HEK293 (cell line): ENCODE results near the gene LRRK1.

Source experiments
- CTCF ChIP-seq: fragments of 450-650 bp; formaldehyde crosslinking; IDR thresholded peaks from 2 replicates; pipeline ENCODE4 v1.5.1; 2016; ENCODE audit warnings: missing biosample characterization, missing genetic modification characterization
- KLF8 ChIP-seq: fragments of 450-650 bp; formaldehyde crosslinking; IDR thresholded peaks from 2 replicates; pipeline ENCODE4 v1.5.1; 2016; ENCODE audit warnings: missing biosample characterization, missing genetic modification characterization
- OSR2 ChIP-seq: fragments of 450-650 bp; formaldehyde crosslinking; IDR thresholded peaks from 2 replicates; pipeline ENCODE4 v1.5.1; 2016; ENCODE audit warnings: missing biosample characterization, missing genetic modification characterization
- SETDB1 ChIP-seq: IDR thresholded peaks from one replicate; pipeline ENCODE4 v1.6.1; 2017; ENCODE audit warnings: mild to moderate bottlenecking, low read length, moderate library complexity, mixed read lengths; ENCODE audit not compliant: insufficient read length
- SP3 ChIP-seq: fragments of 450-650 bp; formaldehyde crosslinking; IDR thresholded peaks from 2 replicates; pipeline ENCODE4 v1.5.1; 2016; ENCODE audit warnings: missing biosample characterization, missing genetic modification characterization
- TRIM28 ChIP-seq: IDR thresholded peaks from 2 replicates; pipeline ENCODE4 v1.6.1; 2011; ENCODE audit warnings: low read length, control low read depth, borderline replicate concordance
- ZBTB17 ChIP-seq: fragments of 450-650 bp; formaldehyde crosslinking; IDR thresholded peaks from 2 replicates; pipeline ENCODE4 v1.5.1; 2016; ENCODE audit warnings: missing biosample characterization, missing genetic modification characterization
- ZFHX2 ChIP-seq: fragments of 450-650 bp; formaldehyde crosslinking; conservative IDR thresholded peaks from 2 replicates; pipeline ENCODE4 v1.5.1; 2016; ENCODE audit warnings: missing biosample characterization, missing genetic modification characterization
- ZNF132 ChIP-seq: fragments of 450-650 bp; formaldehyde crosslinking; IDR thresholded peaks from 2 replicates; pipeline ENCODE4 v1.5.1; 2017; ENCODE audit warnings: missing biosample characterization, missing genetic modification characterization, borderline replicate concordance
- ZNF140 ChIP-seq: fragments of 450-650 bp; formaldehyde crosslinking; IDR thresholded peaks from 2 replicates; pipeline ENCODE4 v1.5.1; 2016; ENCODE audit warnings: missing biosample characterization, missing genetic modification characterization
- ZNF155 ChIP-seq: fragments of 450-650 bp; formaldehyde crosslinking; IDR thresholded peaks from 2 replicates; pipeline ENCODE4 v1.5.1; 2016; ENCODE audit warnings: missing biosample characterization, missing genetic modification characterization
- ZNF266 ChIP-seq: fragments of 450-650 bp; formaldehyde crosslinking; IDR thresholded peaks from 2 replicates; pipeline ENCODE4 v1.5.1; 2016; ENCODE audit warnings: missing biosample characterization, missing genetic modification characterization, low read depth
- ZNF302 ChIP-seq: fragments of 450-650 bp; formaldehyde crosslinking; IDR thresholded peaks from 2 replicates; pipeline ENCODE4 v1.5.1; 2016; ENCODE audit warnings: missing biosample characterization, missing genetic modification characterization, low read depth
- ZNF350 ChIP-seq: fragments of 450-650 bp; formaldehyde crosslinking; IDR thresholded peaks from 2 replicates; pipeline ENCODE4 v1.5.0; 2017; ENCODE audit warnings: missing biosample characterization, mild to moderate bottlenecking, missing genetic modification characterization
- ZNF394 ChIP-seq: fragments of 450-650 bp; formaldehyde crosslinking; IDR thresholded peaks from 2 replicates; pipeline ENCODE4 v1.5.1; 2016; ENCODE audit warnings: missing biosample characterization, missing genetic modification characterization, mild to moderate bottlenecking, moderate library complexity, borderline replicate concordance
- ZNF416 ChIP-seq: fragments of 450-650 bp; formaldehyde crosslinking; IDR thresholded peaks from 2 replicates; pipeline ENCODE4 v1.5.1; 2016; ENCODE audit warnings: missing biosample characterization, missing genetic modification characterization
- ZNF548 ChIP-seq: fragments of 450-650 bp; formaldehyde crosslinking; IDR thresholded peaks from 2 replicates; pipeline ENCODE4 v1.5.1; 2016; ENCODE audit warnings: missing biosample characterization, missing genetic modification characterization
- ZNF580 ChIP-seq: fragments of 450-650 bp; formaldehyde crosslinking; IDR thresholded peaks from 2 replicates; pipeline ENCODE4 v1.5.1; 2016; ENCODE audit warnings: missing biosample characterization, missing genetic modification characterization
- ZNF585B ChIP-seq: fragments of 450-650 bp; formaldehyde crosslinking; IDR thresholded peaks from 2 replicates; pipeline ENCODE4 v1.5.1; 2016; ENCODE audit warnings: missing biosample characterization, missing genetic modification characterization
- ZNF629 ChIP-seq: fragments of 450-650 bp; formaldehyde crosslinking; IDR thresholded peaks from 2 replicates; pipeline ENCODE4 v1.5.1; 2017; ENCODE audit warnings: missing biosample characterization, missing genetic modification characterization
- ZNF692 ChIP-seq: fragments of 450-650 bp; formaldehyde crosslinking; IDR thresholded peaks from 2 replicates; pipeline ENCODE4 v1.5.1; 2016; ENCODE audit warnings: missing biosample characterization, missing genetic modification characterization
- ZNF747 ChIP-seq: fragments of 450-650 bp; formaldehyde crosslinking; IDR thresholded peaks from 2 replicates; pipeline ENCODE4 v1.5.1; 2016; ENCODE audit warnings: missing biosample characterization, missing genetic modification characterization
- ZNF785 ChIP-seq: fragments of 450-650 bp; formaldehyde crosslinking; IDR thresholded peaks from 2 replicates; pipeline ENCODE4 v1.5.1; 2016; ENCODE audit warnings: missing biosample characterization, missing genetic modification characterization
- ZNF791 ChIP-seq: fragments of 450-650 bp; formaldehyde crosslinking; IDR thresholded peaks from 2 replicates; pipeline ENCODE4 v1.5.1; 2016; ENCODE audit warnings: missing biosample characterization, missing genetic modification characterization
- ZSCAN16 ChIP-seq: fragments of 450-650 bp; formaldehyde crosslinking; IDR thresholded peaks from 2 replicates; pipeline ENCODE4 v1.5.1; 2016; ENCODE audit warnings: missing biosample characterization, missing genetic modification characterization
- ZSCAN23 ChIP-seq: fragments of 450-650 bp; formaldehyde crosslinking; IDR thresholded peaks from 2 replicates; pipeline ENCODE4 v1.5.1; 2016; ENCODE audit warnings: missing biosample characterization, missing genetic modification characterization
- TF ChIP-seq, protein P1 (sequence below): fragments of 450-650 bp; formaldehyde crosslinking; IDR thresholded peaks from 2 replicates; pipeline ENCODE4 v1.5.1; 2016; ENCODE audit warnings: missing biosample characterization, missing genetic modification characterization
- TF ChIP-seq, protein P2 (sequence below): fragments of 450-650 bp; formaldehyde crosslinking; IDR thresholded peaks from 2 replicates; pipeline ENCODE4 v1.5.1; 2016; ENCODE audit warnings: missing biosample characterization, missing genetic modification characterization, borderline replicate concordance
- TF ChIP-seq, protein P3 (sequence below): fragments of 450-650 bp; formaldehyde crosslinking; IDR thresholded peaks from 2 replicates; pipeline ENCODE4 v1.5.1; 2017; ENCODE audit warnings: missing biosample characterization, mild to moderate bottlenecking, missing genetic modification characterization, moderate library complexity
- TF ChIP-seq, protein P4 (sequence below): fragments of 450-650 bp; formaldehyde crosslinking; IDR thresholded peaks from 2 replicates; pipeline ENCODE4 v1.5.1; 2016; ENCODE audit warnings: missing biosample characterization, missing genetic modification characterization

LRRK1 gene

DNA sequence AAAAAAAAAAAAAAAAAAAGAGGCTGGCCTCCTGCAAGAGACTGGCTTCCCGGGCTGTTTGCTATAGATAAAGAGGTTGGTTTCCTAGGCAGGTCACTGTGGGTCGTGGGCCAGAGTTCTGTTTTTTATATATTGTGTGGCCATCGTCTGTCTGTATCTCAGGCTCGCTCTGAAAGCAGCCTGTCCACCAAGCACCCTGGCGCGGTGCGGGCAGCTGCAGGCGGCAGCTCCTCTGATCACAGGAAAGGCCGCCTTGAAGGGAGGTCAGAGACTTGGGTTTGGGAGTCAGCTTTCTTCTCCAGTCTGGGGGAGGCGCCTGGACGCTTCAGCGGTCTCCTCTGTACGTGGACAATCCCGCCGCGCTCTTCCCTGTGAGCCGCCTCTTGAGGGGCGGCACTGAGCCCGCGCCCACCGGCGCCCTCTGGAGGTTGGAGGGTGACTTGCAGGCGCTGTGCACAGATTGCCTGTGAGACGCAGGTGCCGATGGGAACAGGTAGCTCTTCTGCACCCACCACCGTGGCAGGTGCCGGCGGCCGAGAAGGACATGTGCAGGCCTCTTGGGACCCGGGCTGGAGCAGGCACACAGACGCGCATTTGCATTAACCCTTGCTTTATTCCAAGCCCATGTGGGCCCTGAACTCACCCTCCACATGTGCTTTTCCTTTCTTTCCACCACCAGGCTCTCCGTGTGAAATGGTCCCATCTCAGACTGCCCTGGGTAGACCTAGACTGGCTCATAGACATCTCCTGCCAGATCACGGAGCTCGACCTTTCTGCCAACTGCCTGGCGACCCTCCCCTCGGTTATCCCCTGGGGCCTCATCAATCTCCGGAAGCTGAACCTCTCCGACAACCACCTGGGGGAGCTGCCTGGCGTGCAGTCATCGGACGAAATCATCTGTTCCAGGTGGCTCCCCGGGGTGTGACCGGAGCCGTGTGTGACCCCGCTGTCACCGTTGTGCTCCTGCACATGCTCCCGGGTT is 89.3 kb downstream of the LRRK1 start (continued):
- TF ChIP-seq SETDB1 (no peak), ZSCAN16 (no peak), ZNF585B (tag by site-specific recombination) (no peak), SP3 (tag by site-specific recombination) (peak; percentile 65), ZFHX2 (tag by site-specific recombination) (no peak), ZNF580 (tag by site-specific recombination) (no peak), TRIM28 (peak; percentile 92; the same call in 1 of the 2 replicates), ZNF548 (tag by site-specific recombination) (no peak), ZNF416 (tag by site-specific recombination) (no peak), ZNF692 (tag by site-specific recombination) (peak; percentile 30; the same call in 1 of the 2 replicates), ZNF350 (tag by site-specific recombination) (no peak), ZNF132 (tag by site-specific recombination) (no peak), ZNF785 (tag by site-specific recombination) (no peak), ZNF629 (tag by site-specific recombination) (peak; percentile 34; the same call in 1 of the 2 replicates), OSR2 (tag by site-specific recombination) (0 out of 2 replicates have a peak, but pooled peaks have one; percentile 36), ZNF302 (tag by site-specific recombination) (no peak), KLF8 (0 out of 2 replicates have a peak, but pooled peaks have one; percentile 40), ZNF394 (tag by site-specific recombination) (no peak), ZNF155 (tag by site-specific recombination) (no peak), ZNF140 (no peak), ZBTB17 (tag by site-specific recombination) (peak; percentile 93), ZNF266 (tag by site-specific recombination) (no peak), ZNF747 (tag by site-specific recombination) (no peak), ZNF791 (no peak), ZSCAN23 (no peak), CTCF (tag by site-specific recombination) (peak; percentile 97)
- TF ChIP-seq, protein P1, sequence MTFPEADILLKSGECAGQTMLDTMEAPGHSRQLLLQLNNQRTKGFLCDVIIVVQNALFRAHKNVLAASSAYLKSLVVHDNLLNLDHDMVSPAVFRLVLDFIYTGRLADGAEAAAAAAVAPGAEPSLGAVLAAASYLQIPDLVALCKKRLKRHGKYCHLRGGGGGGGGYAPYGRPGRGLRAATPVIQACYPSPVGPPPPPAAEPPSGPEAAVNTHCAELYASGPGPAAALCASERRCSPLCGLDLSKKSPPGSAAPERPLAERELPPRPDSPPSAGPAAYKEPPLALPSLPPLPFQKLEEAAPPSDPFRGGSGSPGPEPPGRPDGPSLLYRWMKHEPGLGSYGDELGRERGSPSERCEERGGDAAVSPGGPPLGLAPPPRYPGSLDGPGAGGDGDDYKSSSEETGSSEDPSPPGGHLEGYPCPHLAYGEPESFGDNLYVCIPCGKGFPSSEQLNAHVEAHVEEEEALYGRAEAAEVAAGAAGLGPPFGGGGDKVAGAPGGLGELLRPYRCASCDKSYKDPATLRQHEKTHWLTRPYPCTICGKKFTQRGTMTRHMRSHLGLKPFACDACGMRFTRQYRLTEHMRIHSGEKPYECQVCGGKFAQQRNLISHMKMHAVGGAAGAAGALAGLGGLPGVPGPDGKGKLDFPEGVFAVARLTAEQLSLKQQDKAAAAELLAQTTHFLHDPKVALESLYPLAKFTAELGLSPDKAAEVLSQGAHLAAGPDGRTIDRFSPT (tag by site-specific recombination): 0 out of 2 replicates have a peak, but pooled peaks have one; percentile 26
- TF ChIP-seq, protein P2, sequence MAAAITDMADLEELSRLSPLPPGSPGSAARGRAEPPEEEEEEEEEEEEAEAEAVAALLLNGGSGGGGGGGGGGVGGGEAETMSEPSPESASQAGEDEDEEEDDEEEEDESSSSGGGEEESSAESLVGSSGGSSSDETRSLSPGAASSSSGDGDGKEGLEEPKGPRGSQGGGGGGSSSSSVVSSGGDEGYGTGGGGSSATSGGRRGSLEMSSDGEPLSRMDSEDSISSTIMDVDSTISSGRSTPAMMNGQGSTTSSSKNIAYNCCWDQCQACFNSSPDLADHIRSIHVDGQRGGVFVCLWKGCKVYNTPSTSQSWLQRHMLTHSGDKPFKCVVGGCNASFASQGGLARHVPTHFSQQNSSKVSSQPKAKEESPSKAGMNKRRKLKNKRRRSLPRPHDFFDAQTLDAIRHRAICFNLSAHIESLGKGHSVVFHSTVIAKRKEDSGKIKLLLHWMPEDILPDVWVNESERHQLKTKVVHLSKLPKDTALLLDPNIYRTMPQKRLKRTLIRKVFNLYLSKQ: no peak
- TF ChIP-seq, protein P3, sequence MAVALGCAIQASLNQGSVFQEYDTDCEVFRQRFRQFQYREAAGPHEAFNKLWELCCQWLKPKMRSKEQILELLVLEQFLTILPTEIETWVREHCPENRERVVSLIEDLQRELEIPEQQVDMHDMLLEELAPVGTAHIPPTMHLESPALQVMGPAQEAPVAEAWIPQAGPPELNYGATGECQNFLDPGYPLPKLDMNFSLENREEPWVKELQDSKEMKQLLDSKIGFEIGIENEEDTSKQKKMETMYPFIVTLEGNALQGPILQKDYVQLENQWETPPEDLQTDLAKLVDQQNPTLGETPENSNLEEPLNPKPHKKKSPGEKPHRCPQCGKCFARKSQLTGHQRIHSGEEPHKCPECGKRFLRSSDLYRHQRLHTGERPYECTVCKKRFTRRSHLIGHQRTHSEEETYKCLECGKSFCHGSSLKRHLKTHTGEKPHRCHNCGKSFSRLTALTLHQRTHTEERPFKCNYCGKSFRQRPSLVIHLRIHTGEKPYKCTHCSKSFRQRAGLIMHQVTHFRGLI: no peak
- TF ChIP-seq, protein P4, sequence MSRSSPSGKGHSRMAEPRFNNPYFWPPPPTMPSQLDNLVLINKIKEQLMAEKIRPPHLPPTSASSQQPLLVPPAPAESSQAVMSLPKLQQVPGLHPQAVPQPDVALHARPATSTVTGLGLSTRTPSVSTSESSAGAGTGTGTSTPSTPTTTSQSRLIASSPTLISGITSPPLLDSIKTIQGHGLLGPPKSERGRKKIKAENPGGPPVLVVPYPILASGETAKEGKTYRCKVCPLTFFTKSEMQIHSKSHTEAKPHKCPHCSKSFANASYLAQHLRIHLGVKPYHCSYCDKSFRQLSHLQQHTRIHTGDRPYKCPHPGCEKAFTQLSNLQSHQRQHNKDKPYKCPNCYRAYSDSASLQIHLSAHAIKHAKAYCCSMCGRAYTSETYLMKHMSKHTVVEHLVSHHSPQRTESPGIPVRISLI (tag by site-specific recombination): peak; percentile 74
